Suppressor macrophage treated with lipopolysaccharide for 4 hours (primary cell): Measurements from ENCODE around the gene BMS1.

ENCODE experiments used
- DNase-seq: peaks from one replicate; pipeline ENCODE4 v3.0.0-alpha.2; 2020

The BMS1 gene

GRCh38 chr10:42868530-42868929 is 85.9 kb downstream of the BMS1 start:
- no peak for DNase-seq

GRCh38 chr10:42869977-42870350 is 87.4 kb downstream of the BMS1 start:
- no peak for DNase-seq

- peak; percentile 6 for DNase-seq
Observed at GRCh38 chr10:42871138-42871641, 88.6 kb downstream of the BMS1 start.

GRCh38 chr10:42871823-42872222 is 89.2 kb downstream of the BMS1 start:
- no peak for DNase-seq

- DNase-seq, result no peak
Observed at GRCh38 chr10:42872865-42873435, 90.4 kb downstream of the BMS1 start.

- no peak for DNase-seq
Observed at GRCh38 chr10:42874713-42875387, 92.3 kb downstream of the BMS1 start.

- DNase-seq, result no peak
Observed at GRCh38 chr10:42875388-42875755, 92.8 kb downstream of the BMS1 start.

- DNase-seq, result no peak
Observed at GRCh38 chr10:42875798-42876341, 93.3 kb downstream of the BMS1 start.

- no peak for DNase-seq
Observed at GRCh38 chr10:42876476-42876875, 93.9 kb downstream of the BMS1 start.

GRCh38 chr10:42876945-42877344 is 94.3 kb downstream of the BMS1 start:
- DNase-seq, result no peak

- DNase-seq, result no peak
Observed at GRCh38 chr10:42877496-42878030, 95.0 kb downstream of the BMS1 start.

GRCh38 chr10:42878134-42878820 is 95.7 kb downstream of the BMS1 start:
- no peak for DNase-seq

- no peak for DNase-seq
Observed at GRCh38 chr10:42878821-42879195, 96.2 kb downstream of the BMS1 start.

- DNase-seq, result no peak
Observed at GRCh38 chr10:42879380-42880254, 97.0 kb downstream of the BMS1 start.

GRCh38 chr10:42880255-42880620 is 97.6 kb downstream of the BMS1 start:
- DNase-seq, result no peak

GRCh38 chr10:42882597-42882996 is 100.0 kb downstream of the BMS1 start:
- no peak for DNase-seq
